ENCODE measurements around the gene ANAPC13.

Gene ANAPC13

GRCh38 chr3:134503266-134503665 is 17.5 kb upstream of the ANAPC13 start:
- no peak for DNase-seq (ENCODE audit: low read depth)
- no peak for TF ChIP-seq CTCF (IDR thresholded peaks at IDR 0.05; ENCODE audit: low read depth, low read length, missing control alignments)
- H3K4me3 ChIP-seq (ENCODE audit: low read depth, low read length), result no peak overlapping the region

GRCh38 chr3:134496471-134497071 is 10.8 kb upstream of the ANAPC13 start:
- no peak for DNase-seq (ENCODE audit: low read depth)
- no peak for TF ChIP-seq CTCF (IDR thresholded peaks at IDR 0.05; ENCODE audit: low read depth, low read length, missing control alignments)
- H3K4me3 ChIP-seq (ENCODE audit: low read depth, low read length), result no peak overlapping the region

GRCh38 chr3:134495980-134496379 is 10.2 kb upstream of the ANAPC13 start:
- DNase-seq (ENCODE audit: low read depth), result no peak
- TF ChIP-seq CTCF (IDR thresholded peaks at IDR 0.05; ENCODE audit: low read depth, low read length, missing control alignments), result no peak
- H3K4me3 ChIP-seq (ENCODE audit: low read depth, low read length), result no peak overlapping the region

- DNase-seq (ENCODE audit: low read depth), result no peak
- no peak overlapping the region for H3K4me3 ChIP-seq (ENCODE audit: low read depth, low read length)
- TF ChIP-seq CTCF (IDR thresholded peaks at IDR 0.05; ENCODE audit: low read depth, low read length, missing control alignments), result no peak
Measured at GRCh38 chr3:134494495-134494894, 8.7 kb upstream of the ANAPC13 start.

GRCh38 chr3:134487406-134487805 is 1.6 kb upstream of the ANAPC13 start:
- DNase-seq (ENCODE audit: low read depth), result peak; percentile 72
- peak overlapping the region; percentile 81 for H3K4me3 ChIP-seq (ENCODE audit: low read depth, low read length)
- no peak for TF ChIP-seq CTCF (IDR thresholded peaks at IDR 0.05; ENCODE audit: low read depth, low read length, missing control alignments)

- no peak for TF ChIP-seq CTCF (IDR thresholded peaks at IDR 0.05; ENCODE audit: low read depth, low read length, missing control alignments)
- DNase-seq (ENCODE audit: low read depth), result no peak
- H3K4me3 ChIP-seq (ENCODE audit: low read depth, low read length), result peak overlapping the region; percentile 81
Measured at GRCh38 chr3:134486577-134487041, 824 bp upstream of the ANAPC13 start.

GRCh38 chr3:134485075-134485717 is 589 bp downstream of the ANAPC13 start:
- TF ChIP-seq CTCF (IDR thresholded peaks at IDR 0.05; ENCODE audit: low read depth, low read length, missing control alignments), result no peak
- DNase-seq (ENCODE audit: low read depth), result peak; percentile 90
- H3K4me3 ChIP-seq (ENCODE audit: low read depth, low read length), result peak overlapping the region; percentile 81

Data from GM12864 (cell line).